Measurements from ENCODE around the gene UNC45A. TPM values are rescaled to one million over a fixed set of nuclear protein-coding genes. Genes with fewer than 3 reads are reported as not detected.

The UNC45A gene
- total RNA-seq, 6 experiments from 2014 or later = 13.3 to 33.0 (median 25.4) TPM

DNA sequence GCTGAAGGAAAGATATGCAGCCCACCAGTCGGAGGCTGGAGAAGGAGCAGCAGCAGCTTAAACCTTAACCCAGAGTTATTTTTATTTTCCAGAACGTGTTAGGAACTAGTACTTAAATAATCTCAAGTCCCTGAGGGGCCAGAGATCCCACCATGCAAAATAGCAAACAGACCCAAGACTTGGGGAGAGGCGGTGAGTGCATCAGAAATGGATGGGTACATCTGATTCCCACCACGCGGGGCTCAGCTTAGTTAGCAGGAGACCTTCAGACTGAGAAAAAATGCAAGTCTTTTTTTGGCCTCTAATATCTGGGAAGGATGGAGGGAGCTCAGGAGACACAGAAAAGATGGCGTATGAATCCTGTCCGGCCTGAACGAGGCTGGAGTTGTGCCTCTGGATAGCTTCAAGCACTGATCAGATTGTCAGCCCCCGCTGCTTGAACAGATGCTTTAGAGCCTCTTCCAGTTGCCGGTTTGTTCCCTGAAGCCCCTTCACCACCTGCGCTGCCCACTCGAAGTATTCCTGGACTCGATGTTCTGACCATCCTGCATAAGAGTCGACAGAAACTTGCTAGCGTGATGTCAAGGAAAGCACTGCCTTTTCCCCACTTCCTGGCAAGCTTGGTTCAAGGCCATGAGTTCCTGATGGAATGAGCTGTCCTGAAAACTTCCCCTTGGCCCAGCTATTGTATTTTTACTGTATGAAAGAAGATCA is 4.1 kb upstream of the UNC45A start:
- H3K27ac ChIP-seq = peak overlapping the region; percentile 93 to 96 (median 93)
- 57% methylated on average over 13 of the region's 15 CpGs for WGBS (ENCODE audit: insufficient coverage, low coverage, low lambda C conversion rate, missing lambda C conversion rate)
- H3K4me3 ChIP-seq = peak overlapping the region; percentile 71 to 88 (median 88)
- H3K4me1 ChIP-seq = peaks cover 0 to 35% (median 6%) of the 10 kb centered on the region in 4 donors
- TF ChIP-seq, protein P1, sequence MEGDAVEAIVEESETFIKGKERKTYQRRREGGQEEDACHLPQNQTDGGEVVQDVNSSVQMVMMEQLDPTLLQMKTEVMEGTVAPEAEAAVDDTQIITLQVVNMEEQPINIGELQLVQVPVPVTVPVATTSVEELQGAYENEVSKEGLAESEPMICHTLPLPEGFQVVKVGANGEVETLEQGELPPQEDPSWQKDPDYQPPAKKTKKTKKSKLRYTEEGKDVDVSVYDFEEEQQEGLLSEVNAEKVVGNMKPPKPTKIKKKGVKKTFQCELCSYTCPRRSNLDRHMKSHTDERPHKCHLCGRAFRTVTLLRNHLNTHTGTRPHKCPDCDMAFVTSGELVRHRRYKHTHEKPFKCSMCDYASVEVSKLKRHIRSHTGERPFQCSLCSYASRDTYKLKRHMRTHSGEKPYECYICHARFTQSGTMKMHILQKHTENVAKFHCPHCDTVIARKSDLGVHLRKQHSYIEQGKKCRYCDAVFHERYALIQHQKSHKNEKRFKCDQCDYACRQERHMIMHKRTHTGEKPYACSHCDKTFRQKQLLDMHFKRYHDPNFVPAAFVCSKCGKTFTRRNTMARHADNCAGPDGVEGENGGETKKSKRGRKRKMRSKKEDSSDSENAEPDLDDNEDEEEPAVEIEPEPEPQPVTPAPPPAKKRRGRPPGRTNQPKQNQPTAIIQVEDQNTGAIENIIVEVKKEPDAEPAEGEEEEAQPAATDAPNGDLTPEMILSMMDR (IDR thresholded peaks at IDR 0.05) = no peak
- no peak for TF ChIP-seq POLR2A (IDR thresholded peaks at IDR 0.05)
- ATAC-seq (no peak), DNase-seq (no peak)
- H3K27me3 ChIP-seq = no peaks in the 10 kb centered on the region
- no peaks in the 10 kb centered on the region for H3K36me3 ChIP-seq
- intact Hi-C loops (cut with DNase I) = no loop called here
- H3K9me3 ChIP-seq = no peaks in the 10 kb centered on the region

DNA sequence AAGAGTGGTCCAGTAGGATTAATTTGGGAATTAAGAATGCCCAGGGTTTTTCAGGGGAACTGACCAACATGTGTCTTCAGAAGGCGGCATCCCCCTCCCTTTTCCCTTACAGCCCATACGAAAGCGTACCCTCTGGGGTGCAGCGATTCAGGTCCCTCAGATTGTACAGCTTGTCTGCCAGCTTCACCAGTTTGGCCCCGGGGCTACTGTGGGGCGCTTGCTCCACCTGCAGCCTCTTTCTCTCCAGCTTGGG is 3.6 kb upstream of the UNC45A start:
- TF ChIP-seq, protein P1 (IDR thresholded peaks at IDR 0.05) = no peak
- TF ChIP-seq POLR2A (IDR thresholded peaks at IDR 0.05) = peak; percentile 38
- intact Hi-C loops (cut with DNase I) = no loop called here
- 42% methylated on average over 2 of the region's 6 CpGs for WGBS (ENCODE audit: insufficient coverage, low coverage, low lambda C conversion rate, missing lambda C conversion rate)
- no peaks in the 10 kb centered on the region for H3K36me3 ChIP-seq
- no peaks in the 10 kb centered on the region for H3K27me3 ChIP-seq
- peaks cover 0 to 37% (median 6%) of the 10 kb centered on the region in 4 donors for H3K4me1 ChIP-seq
- H3K4me3 ChIP-seq = peak overlapping the region; percentile 81 to 88 (median 88)
- no peak for ATAC-seq
- H3K9me3 ChIP-seq = no peaks in the 10 kb centered on the region
- H3K27ac ChIP-seq = peak overlapping the region; percentile 93 to 96 (median 93)
- no peak for DNase-seq

DNA sequence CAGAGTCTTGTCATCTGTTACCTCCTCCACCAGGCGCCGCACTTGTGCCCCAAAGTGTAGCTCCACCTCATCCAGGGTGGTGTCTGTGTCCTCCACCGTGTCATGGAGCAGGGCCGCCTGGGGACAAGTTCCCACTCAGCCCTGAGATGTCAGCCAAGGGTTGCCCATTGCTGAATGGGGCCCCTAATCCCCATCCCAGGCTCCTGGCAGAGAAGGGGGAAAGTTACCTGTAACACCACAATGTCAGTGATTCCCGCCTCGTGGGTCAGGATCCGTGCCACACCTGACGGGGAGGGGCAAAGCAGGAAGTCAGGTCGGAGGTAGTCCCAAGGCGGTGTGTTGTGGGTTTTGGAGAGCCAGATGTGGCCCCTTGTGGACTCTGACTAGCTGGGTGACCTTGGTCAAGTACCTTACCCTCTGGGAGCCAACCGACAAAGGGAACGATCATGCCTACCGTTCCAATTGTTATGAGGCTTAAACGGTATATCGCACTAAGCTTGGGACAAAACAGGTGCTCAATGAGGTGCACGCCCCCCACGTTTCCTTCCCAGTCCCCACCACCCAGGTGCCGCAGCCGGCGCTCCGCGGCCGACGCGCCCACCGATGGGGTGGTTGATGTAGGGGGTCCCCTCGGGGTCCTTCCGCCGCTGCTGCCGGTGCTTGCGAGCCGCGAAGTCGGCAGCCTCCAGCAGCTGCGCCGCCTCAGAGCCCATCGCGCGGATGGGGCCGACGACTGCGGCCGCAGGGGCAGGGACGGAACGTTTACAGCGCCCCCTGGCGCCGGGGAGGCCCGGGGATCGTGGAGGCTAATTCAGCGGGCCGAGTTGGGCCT is 3.0 kb upstream of the UNC45A start, which contains the start of gene HDDC3:
Gene HDDC3 (minus strand): TSS at position 722 of the 832 bp plus-strand sequence. CDS start 9 bp downstream, at position 713.
- intact Hi-C loops (cut with DNase I) = no loop called here
- Histone ChIP-seq H3K4me3 (peak within 1 kb of the TSS; percentile 81 to 88 (median 88)), H3K9me3 (no peaks in the 10 kb centered on the region), H3K27me3 (no peaks in the 10 kb centered on the region), H3K27ac (peak within 1 kb of the TSS; percentile 93 to 96 (median 93)), H3K4me1 (peaks cover 0 to 37% (median 6%) of the 10 kb centered on the region in 4 donors), H3K36me3 (no peaks in the 10 kb centered on the region)
- 1% methylated on average over 10 of the region's 52 CpGs for WGBS (ENCODE audit: insufficient coverage, low coverage, low lambda C conversion rate, missing lambda C conversion rate)
- TF ChIP-seq POLR2A (IDR thresholded peaks at IDR 0.05) = peak; percentile 73
- TF ChIP-seq, protein P1 (IDR thresholded peaks at IDR 0.05) = peak; percentile 94 to 98 (median 98)
- ATAC-seq (peak; percentile 56 to 73 (median 66)), DNase-seq (peak; percentile 93)

DNA sequence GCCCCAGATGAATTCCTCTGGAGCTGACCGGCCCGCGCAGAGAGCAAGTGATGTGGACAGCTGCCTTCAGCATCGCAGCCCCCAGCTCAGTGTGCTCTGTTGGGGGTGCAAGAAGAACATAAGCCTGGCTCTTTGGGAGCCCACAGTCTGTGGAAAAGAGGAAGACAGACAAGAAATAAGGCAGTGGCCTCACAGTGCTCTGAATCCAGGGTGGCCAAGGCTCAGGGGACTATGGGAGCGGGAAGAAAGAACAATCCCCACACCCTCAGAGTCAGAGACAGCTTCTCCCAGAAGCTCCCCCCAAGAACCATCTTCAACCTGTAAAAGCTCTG is 2.5 kb upstream of the UNC45A start:
- no CpG with 5 or more reads among the region's 5 CpGs for WGBS (ENCODE audit: insufficient coverage, low coverage, low lambda C conversion rate, missing lambda C conversion rate)
- no peaks in the 10 kb centered on the region for H3K36me3 ChIP-seq
- DNase-seq (no peak), ATAC-seq (no peak)
- H3K9me3 ChIP-seq = no peaks in the 10 kb centered on the region
- H3K27ac ChIP-seq = peak overlapping the region; percentile 93 to 96 (median 93)
- H3K4me3 ChIP-seq = peak overlapping the region; percentile 81 to 88 (median 88)
- peaks cover 0 to 37% (median 6%) of the 10 kb centered on the region in 4 donors for H3K4me1 ChIP-seq
- TF ChIP-seq, protein P1 (IDR thresholded peaks at IDR 0.05) = no peak
- TF ChIP-seq POLR2A (IDR thresholded peaks at IDR 0.05) = no peak
- H3K27me3 ChIP-seq = no peaks in the 10 kb centered on the region
- intact Hi-C loops (cut with DNase I) = no loop called here

Measured in right lobe of liver (tissue), 6 donors.